PC-3 (cell line): Measurements from ENCODE around the gene CARD11. TPM values are rescaled to one million over a fixed set of nuclear protein-coding genes. Genes with fewer than 3 reads are reported as not detected.

Source experiments
- ATAC-seq: fragments of 200-7000 bp; cut with Tn5 transposase; 2 replicates; pipeline ENCODE4 v1.9.1; 2020; ENCODE audit warnings: mild to moderate bottlenecking, moderate library complexity
- BruUV-seq: library from RNA; stranded (reverse); fragments of 400-500 nt; replicated peaks from 2 replicates; lab custom pipeline; 2021; lab: Mats Ljungman, UMichigan
- CTCF ChIA-PET: fragments of 300-600 bp; sonication (Branson Sonifier 250); formaldehyde crosslinking; loops from one replicate; lab custom pipeline; 2022; ENCODE audit warnings: antibody characterized with exemption; lab: Charles Lee
- POLR2A ChIA-PET: fragments of 300-600 bp; sonication (Branson Sonifier 250); formaldehyde crosslinking; loops from one replicate; lab custom pipeline; 2022; ENCODE audit warnings: antibody characterized with exemption; ENCODE audit not compliant: unreplicated experiment; lab: Charles Lee
- DNase-seq: peaks from one replicate; pipeline ENCODE4 v3.0.0-alpha.2; 2015
- H2AFZ ChIP-seq: fragments of 300-600 bp; sonication (generic); 2 replicates; pipeline ENCODE4 v1.6.0; 2016; ENCODE audit warnings: antibody characterized with exemption, low read length
- H3F3A ChIP-seq: fragments of 300-600 bp; sonication (generic); one replicate; pipeline ENCODE4 v1.6.0; 2017; ENCODE audit warnings: antibody characterized with exemption, low read length, control low read depth, mild to moderate bottlenecking; ENCODE audit not compliant: unreplicated experiment
- H3K27ac ChIP-seq: fragments of 300-600 bp; sonication (generic); 2 replicates; pipeline ENCODE4 v1.5.1; 2016; ENCODE audit warnings: mild to moderate bottlenecking, low read length
- H3K27me3 ChIP-seq: fragments of 300-600 bp; sonication (generic); 2 replicates; pipeline ENCODE4 v1.6.1; 2016; ENCODE audit warnings: low read length, mixed read lengths
- H3K36me3 ChIP-seq: fragments of 300-600 bp; sonication (generic); 2 replicates; pipeline ENCODE4 v1.6.1; 2016; ENCODE audit warnings: low read depth, mixed run types, low read length, mixed read lengths
- H3K4me1 ChIP-seq: fragments of 300-600 bp; sonication (generic); 2 replicates; pipeline ENCODE4 v1.5.1; 2016; ENCODE audit warnings: low read length; ENCODE audit not compliant: insufficient read depth
- H3K4me2 ChIP-seq: fragments of 300-600 bp; sonication (generic); 2 replicates; pipeline ENCODE4 v1.6.0; 2016; ENCODE audit warnings: low read length
- H3K4me3 ChIP-seq: fragments of 300-600 bp; sonication (generic); 2 replicates; pipeline ENCODE4 v1.5.1; 2016; ENCODE audit warnings: mild to moderate bottlenecking, low read length, mixed read lengths
- H3K79me2 ChIP-seq: fragments of 300-600 bp; sonication (generic); 2 replicates; pipeline ENCODE4 v1.6.1; 2017; ENCODE audit warnings: low read length, mixed read lengths
- H3K9ac ChIP-seq: fragments of 300-600 bp; sonication (generic); 2 replicates; pipeline ENCODE4 v1.6.0; 2016; ENCODE audit warnings: mild to moderate bottlenecking, low read length
- H3K9me2 ChIP-seq: fragments of 300-600 bp; sonication (generic); replicated peaks from 2 replicates; pipeline ENCODE4 v1.6.1; 2016; ENCODE audit warnings: mixed run types, low read length, mixed read lengths
- H3K9me3 ChIP-seq: fragments of 300-600 bp; sonication (generic); 2 replicates; pipeline ENCODE4 v1.6.1; 2016; ENCODE audit warnings: low read length, mixed read lengths
- H4K20me1 ChIP-seq: fragments of 300-600 bp; sonication (generic); 2 replicates; pipeline ENCODE4 v1.6.1; 2016; ENCODE audit warnings: low read length, mixed read lengths
- CTCF ChIP-seq: fragments of 300-600 bp; sonication (generic); conservative IDR thresholded peaks from 2 replicates; pipeline ENCODE4 v1.5.1; 2017; ENCODE audit warnings: antibody characterized with exemption, low read depth, mild to moderate bottlenecking, low read length
- EZH2 ChIP-seq: fragments of 300-600 bp; sonication (generic); IDR thresholded peaks from one replicate; pipeline ENCODE4 v1.6.1; 2017; ENCODE audit warnings: antibody characterized with exemption, mild to moderate bottlenecking, low read length; ENCODE audit not compliant: unreplicated experiment
- EZH2phosphoT487 ChIP-seq: fragments of 300-600 bp; sonication (generic); IDR thresholded peaks from 2 replicates; pipeline ENCODE4 v1.6.1; 2018; ENCODE audit warnings: mild to moderate bottlenecking, antibody characterized with exemption, low read length, borderline replicate concordance
- intact Hi-C: fragments of 100-400 bp; cut with micrococcal nuclease; formaldehyde crosslinking; loops from 2 replicates; pipeline ENCODE4 v1.9.0; 2023
- total RNA-seq: library from RNA; depleted of rRNA; stranded (reverse); fragments of >200 nt; gene quantifications from 2 replicates; pipeline ENCODE4 v1.2.3, GENCODE V29; 2014

Gene CARD11
- total RNA-seq, 1 experiment from 2014 or later = not detected

GRCh38 chr7:2929321-2930201 lies 114.1 kb downstream of the CARD11 start:
- TF ChIP-seq EZH2phosphoT487 (no peak), CTCF (no peak), EZH2 (no peak)
- no peak overlapping the region for H3K4me2 ChIP-seq
- H3K36me3 ChIP-seq = no peaks in the 10 kb centered on the region
- intact Hi-C loops = no loop called here
- H3F3A ChIP-seq = no peaks in the 10 kb centered on the region
- no peak overlapping the region for H3K4me3 ChIP-seq
- no peaks in the 10 kb centered on the region for H3K9me2 ChIP-seq
- ChIA-PET POLR2A (no interaction called here), CTCF (no interaction called here)
- BruUV-seq = no TSS peak
- DNase-seq (no peak), ATAC-seq (no peak)
- no peak overlapping the region for H3K27ac ChIP-seq
- no peak overlapping the region for H2AFZ ChIP-seq
- H4K20me1 ChIP-seq = no peaks in the 10 kb centered on the region
- H3K27me3 ChIP-seq = no peaks in the 10 kb centered on the region
- H3K9ac ChIP-seq = no peak overlapping the region
- H3K4me1 ChIP-seq = peaks cover 6% of the 10 kb centered on the region; the same call in 1 of the 2 replicates
- no peaks in the 10 kb centered on the region for H3K79me2 ChIP-seq
- no peaks in the 10 kb centered on the region for H3K9me3 ChIP-seq

GRCh38 chr7:2928613-2929311 lies 114.9 kb downstream of the CARD11 start:
- Histone ChIP-seq H3K36me3 (no peaks in the 10 kb centered on the region), H3K27ac (no peak overlapping the region), H3K4me1 (peaks cover 3% of the 10 kb centered on the region; the same call in 1 of the 2 replicates), H3K79me2 (no peaks in the 10 kb centered on the region), H3K27me3 (no peaks in the 10 kb centered on the region), H3K9ac (no peak overlapping the region), H3K9me2 (no peaks in the 10 kb centered on the region), H3K4me2 (no peak overlapping the region), H4K20me1 (no peaks in the 10 kb centered on the region), H3F3A (no peaks in the 10 kb centered on the region), H3K9me3 (no peaks in the 10 kb centered on the region), H3K4me3 (no peak overlapping the region), H2AFZ (no peak overlapping the region)
- DNase-seq (no peak), ATAC-seq (no peak)
- BruUV-seq = no TSS peak
- POLR2A ChIA-PET = no interaction called here
- TF ChIP-seq EZH2 = no peak
- no peak for TF ChIP-seq EZH2phosphoT487
- TF ChIP-seq CTCF = no peak
- intact Hi-C loops = no loop called here
- CTCF ChIA-PET = no interaction called here

- no peaks in the 10 kb centered on the region for H3K36me3 ChIP-seq
- TF ChIP-seq EZH2 = no peak
- TF ChIP-seq EZH2phosphoT487 = no peak
- no peak for TF ChIP-seq CTCF
- ChIA-PET POLR2A (no interaction called here), CTCF (interaction anchor here (0.7 kb wide), 1 partner anchor 115 kb away, joined by 6 read pairs; no protein-coding TSS in a partner anchor)
- no peaks in the 10 kb centered on the region for H3K27me3 ChIP-seq
- H2AFZ ChIP-seq = no peak overlapping the region
- no peak for ATAC-seq
- H4K20me1 ChIP-seq = no peaks in the 10 kb centered on the region
- no peak overlapping the region for H3K9ac ChIP-seq
- DNase-seq = no peak
- no peaks in the 10 kb centered on the region for H3K4me1 ChIP-seq
- BruUV-seq = no TSS peak
- no peaks in the 10 kb centered on the region for H3F3A ChIP-seq
- H3K4me2 ChIP-seq = no peak overlapping the region
- H3K4me3 ChIP-seq = no peak overlapping the region
- intact Hi-C loops = no loop called here
- no peaks in the 10 kb centered on the region for H3K9me3 ChIP-seq
- no peaks in the 10 kb centered on the region for H3K79me2 ChIP-seq
- H3K27ac ChIP-seq = no peak overlapping the region
- no peaks in the 10 kb centered on the region for H3K9me2 ChIP-seq
Measured at GRCh38 chr7:2928256-2928612, 115.4 kb downstream of the CARD11 start.
